Fibroblast of skin of left biceps (primary cell): ENCODE measurements around the gene MYO5B.
"Not testable (repeated sequence)": the region's sequence is repeated elsewhere in the genome, so short reads cannot be mapped to it uniquely, and the experiment has no call there.

Experiments used
- DNase-seq, 2 experiments: peaks; one replicate each; pipeline ENCODE4 v3.0.0-alpha.2; 2013; ENCODE audit warnings: low read depth in 2 of 2

The MYO5B gene

DNA sequence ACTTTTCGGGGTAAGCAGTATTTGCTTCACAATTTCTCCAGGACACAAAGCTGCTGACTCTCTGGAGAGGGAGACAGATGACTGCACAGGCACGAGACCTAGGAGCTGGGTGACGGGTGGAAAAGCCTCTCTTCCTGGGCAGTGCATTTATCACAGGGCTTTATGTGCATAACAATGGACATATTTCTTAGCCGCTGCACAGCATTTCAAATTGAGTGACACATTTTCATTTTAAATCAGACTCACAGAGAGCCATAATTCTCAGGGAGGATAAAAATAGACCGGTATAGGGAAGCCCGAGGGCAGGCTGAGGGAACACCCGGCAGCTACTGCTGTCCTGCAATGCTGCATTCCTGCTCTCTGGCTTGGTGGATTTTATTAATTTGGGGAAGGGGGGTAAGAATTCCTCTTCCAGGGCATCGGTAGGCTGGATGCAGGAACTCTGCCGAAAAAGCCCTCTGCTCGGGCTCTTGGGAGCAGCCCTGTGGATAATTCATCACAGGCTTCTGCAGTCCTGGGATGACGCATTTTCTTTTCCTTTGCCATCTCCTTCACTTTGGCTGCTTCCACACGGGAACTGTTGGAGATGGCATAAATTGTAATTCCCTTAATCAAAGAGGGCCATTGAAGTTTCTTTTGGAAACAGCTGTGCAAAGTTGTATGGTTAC, 273.5 kb downstream of the MYO5B start:
- no peak for DNase-seq

DNA sequence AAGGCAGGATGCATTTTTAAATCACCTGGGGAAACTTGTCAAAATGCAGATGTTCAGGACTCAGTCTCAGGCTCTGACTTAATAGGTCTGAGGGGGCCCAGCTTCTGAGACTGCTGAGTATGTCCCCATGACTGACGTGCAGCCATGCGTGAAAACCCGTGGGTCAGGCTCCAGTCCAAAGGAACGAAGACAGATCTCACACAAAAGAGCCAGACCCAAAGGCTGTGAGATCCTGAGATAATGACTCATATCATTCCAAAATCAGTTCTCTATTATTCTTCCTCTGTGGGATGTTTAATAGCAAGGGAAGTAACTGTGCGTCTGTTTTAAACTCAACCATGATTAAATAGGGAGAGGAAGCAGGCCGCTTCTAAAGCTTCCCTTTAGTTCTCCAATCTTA, 274.2 kb downstream of the MYO5B start:
- peak; percentile 5 to 10 for DNase-seq

DNA sequence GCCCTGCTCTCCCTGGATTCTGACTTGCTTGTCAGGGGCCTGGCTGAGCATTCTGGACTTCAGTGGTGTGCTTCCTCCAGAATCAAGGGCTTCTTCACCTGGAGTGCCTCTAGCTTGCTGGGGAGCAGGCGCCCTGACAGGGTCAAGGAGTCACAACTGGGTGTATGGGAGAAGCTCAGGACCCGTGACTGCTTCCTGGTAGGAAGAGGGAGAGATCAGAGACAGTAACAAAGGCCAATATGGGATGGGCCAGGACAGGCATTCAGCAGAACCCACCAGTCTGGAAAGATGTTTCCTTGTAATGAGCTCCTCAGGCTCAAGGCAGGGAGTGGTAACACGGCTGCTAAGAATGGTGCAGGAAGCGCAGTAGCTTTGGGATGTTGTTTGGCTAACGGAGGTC, 277.2 kb downstream of the MYO5B start:
- DNase-seq, result no peak

DNA sequence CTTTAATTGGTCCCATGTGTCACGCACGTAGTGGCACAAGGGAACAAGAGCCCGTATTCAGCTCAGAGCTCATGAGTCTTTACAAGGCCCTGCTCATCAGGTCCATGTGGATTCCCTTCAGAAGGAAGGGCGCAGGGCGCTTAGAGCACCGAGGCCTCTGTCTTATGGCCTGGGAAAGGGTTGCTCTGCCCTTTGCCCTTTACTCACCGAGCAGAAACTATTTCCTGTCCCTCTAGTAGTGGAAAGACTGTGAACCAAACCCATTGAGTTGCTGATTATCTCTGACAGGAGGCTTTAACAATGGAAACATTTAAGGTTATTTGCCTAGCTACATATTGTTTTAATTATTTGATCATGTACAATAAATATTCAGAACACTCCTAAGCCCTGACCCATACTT, 279.6 kb downstream of the MYO5B start:
- no peak for DNase-seq

DNA sequence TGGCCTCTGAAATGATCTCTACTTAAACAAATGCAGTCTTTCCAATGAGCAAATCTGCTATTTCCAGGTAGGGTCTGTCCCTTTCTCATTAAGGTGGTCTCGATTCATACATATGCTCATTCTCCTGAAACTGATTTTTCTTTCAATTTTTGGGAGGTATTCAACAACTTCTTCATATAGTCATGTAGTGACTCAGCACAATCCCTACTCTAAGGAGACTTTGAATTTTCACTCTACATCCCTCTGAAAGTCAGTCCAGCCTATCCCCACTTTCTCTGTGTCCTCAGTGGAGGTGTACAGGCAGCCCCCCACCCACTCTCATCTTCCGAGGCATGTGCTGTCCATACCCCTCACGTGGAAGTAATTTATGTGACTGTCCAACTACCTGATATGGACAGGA, 281.7 kb downstream of the MYO5B start:
- DNase-seq, result no peak

DNA sequence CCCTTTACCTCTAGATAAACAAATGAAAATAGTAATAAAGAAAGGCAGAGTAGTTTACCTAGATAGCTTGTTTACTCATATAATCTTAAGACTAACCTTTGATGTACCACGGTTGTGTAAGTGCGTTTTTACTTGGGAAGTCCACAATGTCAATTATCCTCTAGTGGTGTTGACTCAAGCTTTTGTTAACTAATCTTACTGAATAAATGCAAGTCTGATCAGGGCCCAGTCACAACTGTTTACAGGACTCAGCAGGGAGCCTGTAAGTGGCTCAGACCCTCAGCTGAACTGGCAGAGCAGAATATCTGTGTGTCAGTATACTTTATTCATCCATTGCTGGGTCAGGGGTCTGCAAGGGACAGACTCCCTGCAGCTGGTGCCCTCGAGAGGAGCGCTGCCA, 283.5 kb downstream of the MYO5B start:
- DNase-seq, result no peak

DNA sequence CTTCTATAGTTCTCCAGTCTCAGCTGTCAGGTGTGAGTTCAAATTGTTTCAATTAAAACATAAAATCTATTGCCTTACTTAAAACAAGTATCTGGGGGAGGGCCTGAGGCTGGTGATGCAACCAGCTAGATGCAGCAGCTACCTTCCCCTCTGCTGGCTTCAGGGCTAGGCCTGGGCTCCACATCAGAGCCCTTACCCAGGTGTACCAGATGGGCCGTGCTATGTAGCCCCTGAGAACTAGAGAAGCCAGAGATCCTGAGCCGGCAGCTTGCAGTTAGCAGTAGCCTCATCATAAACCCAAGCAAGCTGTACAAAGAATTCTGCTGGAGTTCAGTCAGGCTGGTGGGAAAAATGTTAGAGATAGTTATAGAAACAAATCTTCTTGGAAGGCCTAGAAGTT, 284.0 kb downstream of the MYO5B start:
- no peak for DNase-seq

DNA sequence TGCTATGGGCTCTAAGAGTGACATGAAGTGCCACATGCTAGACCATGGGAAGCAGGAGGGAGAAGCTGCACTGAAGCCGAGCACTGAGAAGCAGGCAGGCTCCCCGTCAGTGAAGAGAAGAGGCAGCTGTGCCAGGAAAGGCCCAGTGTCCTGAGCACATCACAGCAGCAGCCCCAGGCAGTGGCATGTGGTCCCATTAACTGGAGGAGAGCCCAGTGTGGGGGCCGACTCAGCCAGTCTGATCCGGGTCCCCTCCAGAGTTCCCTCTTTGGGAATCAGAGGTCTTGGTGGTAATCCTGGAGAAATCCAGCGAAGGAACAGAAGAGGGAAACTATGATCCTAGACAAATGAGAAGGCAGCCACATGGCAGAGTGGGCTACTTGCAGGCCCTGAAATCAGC, 284.9 kb downstream of the MYO5B start:
- no peak for DNase-seq

DNA sequence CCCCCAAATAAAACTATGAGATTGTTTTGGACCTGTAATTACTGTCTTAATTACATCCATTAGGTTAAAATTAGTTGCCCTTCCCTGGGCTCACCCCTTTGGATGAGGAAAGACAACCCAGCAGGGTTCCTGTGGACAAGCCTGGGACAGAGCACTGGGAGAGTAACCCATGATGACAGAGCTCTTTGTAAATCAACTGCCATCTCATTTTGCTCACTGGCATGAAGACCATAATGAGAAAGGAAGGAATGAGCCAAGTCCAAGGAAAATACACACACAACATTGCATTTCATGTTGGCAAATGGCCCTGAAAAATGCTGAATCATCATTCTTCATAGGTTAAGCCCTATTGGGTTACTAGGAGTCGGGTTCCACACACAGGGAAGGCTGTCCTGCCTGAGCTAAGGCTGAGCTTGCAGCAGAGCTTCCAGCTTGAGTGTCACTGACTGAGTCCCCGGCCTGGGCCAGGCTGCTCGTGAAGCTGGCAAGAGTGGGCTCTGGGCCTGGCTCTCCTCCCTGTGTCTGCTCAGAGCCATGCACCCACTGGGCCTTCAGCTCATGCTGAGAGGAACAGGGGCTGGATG, 287.5 kb downstream of the MYO5B start:
- DNase-seq, result no peak

DNA sequence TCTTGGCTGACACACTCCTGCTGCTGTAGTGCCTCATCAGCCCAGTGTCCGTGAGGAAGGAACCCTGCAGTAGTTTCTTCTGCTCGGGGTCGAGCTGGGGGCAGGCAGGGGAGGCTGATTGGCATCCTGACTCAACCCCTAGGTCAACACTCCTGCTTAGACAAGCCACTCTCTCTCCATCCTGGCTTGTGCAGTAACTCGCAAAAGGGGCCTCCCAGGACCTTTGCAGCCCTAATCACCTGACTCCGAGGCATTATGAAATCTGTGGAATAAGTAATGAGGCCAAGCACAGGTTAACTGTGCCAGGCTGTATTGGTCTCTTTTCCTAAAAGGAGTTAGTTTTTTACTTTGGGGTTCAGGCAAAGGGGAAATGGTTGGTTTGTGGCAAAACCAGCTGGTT, 289.2 kb downstream of the MYO5B start:
- no peak for DNase-seq

DNA sequence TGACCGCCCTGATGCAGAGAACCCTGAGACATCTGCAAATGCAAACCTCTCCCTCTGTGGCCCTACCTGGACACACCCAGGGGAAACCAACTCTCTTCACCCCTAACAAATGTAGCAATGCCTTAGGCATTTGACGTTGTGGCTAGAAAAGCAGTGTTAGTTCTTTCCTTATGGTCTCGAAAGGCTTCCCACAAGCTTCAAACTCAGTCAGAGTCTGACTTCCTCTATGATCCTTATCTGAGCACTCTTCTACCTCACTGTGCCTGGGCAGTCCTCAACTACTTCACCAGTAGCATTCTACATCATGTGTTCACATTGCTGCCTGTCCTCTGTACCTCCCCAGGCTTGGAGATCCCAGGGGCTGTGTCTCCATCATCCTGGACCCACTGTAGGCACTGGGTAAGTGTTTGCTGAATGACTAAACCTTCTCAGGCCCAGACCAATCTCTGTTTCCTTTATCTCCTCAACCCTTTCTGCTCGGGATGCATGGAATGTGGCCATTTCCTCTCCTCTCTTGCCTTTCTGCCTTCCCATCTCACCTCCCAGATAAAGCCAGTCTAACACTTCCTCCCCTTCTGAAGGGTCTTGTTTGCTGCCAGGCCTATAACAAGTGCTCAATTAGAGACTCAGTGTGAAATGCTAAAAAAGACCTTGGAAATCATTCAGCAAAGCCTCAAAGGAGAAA, 289.9 kb downstream of the MYO5B start:
- DNase-seq, result no peak

DNA sequence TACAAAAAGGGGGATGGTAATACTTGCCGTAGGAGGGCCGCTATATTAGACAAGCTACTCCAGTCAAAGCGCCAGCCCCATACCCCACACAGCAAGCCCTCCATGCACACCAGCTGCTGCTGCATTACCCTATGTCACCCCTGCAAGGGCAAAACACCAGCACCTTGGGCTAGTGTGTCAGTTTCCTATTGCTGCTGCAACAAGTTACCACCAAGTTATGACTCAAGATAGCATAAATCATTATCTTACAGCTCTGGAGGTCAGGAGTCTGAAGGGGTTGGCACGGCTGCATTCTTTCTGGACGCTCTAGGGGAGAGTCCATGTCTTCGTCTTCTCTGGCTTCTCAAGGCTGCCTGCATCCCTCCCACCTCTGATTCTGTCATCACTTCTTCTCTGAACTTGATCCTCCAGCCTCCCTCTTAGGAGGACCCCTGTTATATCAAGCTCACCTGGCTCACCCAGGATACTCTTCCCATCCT, 293.0 kb downstream of the MYO5B start:
- DNase-seq, result no peak

DNA sequence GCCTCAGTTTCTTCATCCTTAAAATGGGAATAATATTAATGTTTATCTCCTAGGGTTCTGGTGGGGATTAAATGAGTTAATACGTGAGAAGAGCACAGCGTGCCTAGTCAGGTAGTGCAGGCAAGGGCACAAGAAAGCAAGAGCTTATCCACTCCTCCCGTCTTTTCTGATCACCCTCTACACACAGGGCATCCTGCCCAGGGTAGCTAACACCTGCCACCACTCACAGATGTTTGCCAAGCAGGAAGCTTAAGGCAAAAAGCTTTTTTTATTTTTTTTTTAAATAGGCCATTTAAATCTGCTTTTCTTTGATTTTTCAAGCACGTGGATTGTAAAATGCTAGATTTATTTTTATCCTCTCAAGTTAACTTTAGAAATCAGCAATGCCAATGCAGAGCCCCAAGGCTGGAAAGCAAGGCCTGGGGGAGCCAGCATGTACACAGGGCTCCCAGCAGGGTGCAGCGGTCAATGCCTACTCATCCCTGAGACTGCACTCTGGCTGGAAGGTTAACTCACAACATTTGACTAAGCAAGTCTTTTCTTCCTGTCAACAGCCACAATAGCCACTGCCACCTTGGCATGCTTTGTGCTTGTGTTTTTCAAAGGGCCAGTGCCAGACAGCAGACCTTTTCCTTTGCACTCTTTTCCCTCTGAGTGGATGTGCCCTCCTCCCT, 295.2 kb downstream of the MYO5B start:
- no peak for DNase-seq

DNA sequence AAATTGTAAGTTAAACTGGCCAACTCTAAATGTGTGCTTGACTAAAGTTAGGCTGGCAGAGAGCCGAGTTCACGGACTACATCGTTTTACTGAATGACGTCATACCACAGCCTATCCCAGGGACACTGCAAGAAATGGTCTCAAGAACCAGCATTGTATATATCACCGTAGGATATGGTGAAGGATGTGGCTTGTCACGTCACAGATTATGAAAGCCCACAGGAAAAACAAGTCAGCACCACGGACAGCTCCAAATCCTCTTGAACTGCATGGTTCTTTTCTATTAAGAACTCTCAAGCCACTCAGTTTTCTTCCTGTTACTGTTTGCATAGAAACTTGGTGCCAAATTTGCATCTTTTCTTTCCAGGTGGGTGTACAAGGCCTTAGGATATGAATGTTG, 296.5 kb downstream of the MYO5B start:
- peak; percentile 22 to 26 for DNase-seq

DNA sequence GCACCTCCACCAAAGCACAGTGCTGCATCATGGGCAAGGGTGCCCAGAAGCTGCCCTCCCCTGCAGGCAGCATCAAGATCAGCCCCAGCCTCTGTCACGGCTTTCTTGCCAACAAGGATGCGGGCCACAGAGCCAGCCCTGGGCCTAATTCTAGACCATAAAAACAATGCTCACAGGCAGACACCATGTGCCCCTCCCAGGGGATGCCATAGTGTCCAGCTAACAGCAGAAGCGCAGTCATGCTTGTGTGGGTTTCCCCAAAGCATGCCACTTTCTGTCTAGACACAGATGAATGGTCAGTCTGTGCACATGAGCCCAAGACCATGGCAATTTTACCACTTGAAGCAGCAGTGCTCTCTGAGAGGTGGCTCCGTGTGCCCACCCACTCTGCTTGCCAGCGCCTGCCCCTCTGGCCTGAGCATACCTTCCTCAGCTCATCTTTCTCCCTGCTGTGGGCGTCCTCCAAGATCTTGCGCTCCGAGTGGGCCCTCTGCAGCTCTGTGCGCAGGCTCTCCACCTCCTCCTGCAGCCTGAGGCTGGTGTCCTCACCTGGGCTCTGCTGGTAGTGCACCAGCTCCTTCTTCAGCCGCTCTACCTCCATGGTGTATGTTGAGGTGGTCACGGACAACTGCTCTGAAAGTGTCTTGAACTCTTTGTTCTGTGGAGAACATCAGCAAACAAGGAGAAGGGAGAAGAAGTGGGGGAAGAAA, 300.3 kb downstream of the MYO5B start:
- no peak for DNase-seq

DNA sequence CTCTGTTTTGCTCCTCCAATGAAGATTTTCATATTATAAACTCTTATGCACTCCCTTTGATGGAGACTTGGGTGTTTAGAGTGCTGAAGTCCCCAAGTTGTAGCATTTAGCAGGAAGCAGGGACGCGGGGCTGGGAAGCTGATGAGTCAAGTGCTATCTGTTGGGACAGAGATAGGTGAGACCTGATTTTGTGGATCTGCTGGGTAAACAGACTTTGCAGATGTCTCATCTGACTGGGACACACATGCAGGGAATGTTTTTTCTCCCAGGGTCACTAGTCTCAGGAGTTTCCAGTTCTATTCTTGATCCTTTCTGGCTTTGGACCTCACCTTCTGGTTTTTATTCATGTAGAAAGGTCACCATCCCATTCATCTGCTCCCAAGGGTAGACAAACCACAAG, 301.9 kb downstream of the MYO5B start:
- DNase-seq, result no peak

DNA sequence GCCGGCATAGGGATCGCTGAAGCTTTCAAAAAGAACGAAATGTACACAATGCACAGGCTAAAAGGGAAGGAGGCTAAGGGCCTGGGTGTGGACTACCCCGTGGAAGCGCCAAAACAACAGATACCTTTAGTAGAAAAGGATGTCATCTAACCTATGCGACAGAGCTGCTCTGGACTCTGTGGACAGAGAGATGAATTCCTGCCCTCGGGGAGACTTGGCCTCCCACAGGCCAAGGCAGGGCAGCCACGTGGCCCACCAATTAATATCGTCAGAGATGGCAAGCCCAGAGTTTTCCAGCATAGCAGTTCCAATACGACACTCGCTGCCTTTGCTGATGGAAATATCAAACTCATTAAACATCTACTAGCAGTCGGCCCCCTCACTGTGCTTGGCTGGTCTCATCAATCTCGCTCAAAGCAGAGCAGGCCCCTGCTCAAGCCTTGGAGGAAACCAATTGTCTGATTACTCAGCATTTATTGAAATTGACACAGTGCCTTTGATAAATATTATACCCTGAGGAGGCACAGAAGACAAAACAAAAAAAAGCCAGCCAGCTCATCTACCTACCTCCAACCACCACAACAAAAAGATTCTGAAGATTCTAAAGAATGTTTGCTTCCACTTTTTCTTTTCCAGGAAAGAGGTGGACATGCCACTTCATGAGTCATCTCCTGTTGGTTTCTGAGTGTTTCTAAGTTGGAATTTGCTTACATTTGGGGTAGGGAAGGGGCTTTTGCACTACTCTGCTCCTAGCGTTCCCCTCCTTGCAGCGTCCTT, 302.6 kb downstream of the MYO5B start:
- no peak for DNase-seq

DNA sequence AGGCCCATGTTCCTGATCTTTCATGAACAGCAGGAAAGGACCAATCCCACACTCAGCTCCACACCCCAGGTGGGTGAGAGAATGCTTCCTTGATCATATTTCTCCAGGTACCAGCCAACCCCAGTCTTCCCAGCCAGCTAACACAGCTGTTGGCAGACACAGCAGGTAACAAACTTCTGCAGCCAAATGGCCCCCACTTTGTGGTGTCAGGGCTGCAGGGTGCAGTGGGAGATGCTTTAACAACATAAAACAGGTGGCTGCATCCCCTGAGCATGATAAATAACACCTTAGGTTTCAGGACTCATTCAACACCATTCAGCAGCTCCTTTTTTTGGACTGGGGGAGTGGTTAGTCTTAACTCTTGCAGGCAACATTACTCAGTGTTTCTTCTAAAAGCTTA, 304.9 kb downstream of the MYO5B start:
- no peak for DNase-seq

DNA sequence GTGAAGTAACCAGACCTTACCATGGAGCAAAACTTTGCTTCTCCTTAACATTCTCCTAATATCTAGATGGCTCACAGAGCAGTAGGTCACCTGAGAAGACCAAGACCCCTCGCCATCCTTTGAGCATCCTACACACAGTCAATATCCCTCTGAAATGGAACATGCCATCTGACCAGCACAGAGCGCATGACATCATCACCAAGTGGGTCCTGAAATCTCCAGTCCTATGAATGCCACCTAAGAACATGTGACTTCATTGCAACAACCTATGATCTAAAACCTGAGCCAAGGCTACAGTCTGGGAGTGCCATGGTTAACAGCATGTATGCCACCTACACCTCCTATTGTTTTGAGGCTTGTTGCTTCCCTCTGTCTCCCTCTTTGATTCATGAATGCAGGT, 305.4 kb downstream of the MYO5B start:
- not testable (repeated sequence) for DNase-seq

DNA sequence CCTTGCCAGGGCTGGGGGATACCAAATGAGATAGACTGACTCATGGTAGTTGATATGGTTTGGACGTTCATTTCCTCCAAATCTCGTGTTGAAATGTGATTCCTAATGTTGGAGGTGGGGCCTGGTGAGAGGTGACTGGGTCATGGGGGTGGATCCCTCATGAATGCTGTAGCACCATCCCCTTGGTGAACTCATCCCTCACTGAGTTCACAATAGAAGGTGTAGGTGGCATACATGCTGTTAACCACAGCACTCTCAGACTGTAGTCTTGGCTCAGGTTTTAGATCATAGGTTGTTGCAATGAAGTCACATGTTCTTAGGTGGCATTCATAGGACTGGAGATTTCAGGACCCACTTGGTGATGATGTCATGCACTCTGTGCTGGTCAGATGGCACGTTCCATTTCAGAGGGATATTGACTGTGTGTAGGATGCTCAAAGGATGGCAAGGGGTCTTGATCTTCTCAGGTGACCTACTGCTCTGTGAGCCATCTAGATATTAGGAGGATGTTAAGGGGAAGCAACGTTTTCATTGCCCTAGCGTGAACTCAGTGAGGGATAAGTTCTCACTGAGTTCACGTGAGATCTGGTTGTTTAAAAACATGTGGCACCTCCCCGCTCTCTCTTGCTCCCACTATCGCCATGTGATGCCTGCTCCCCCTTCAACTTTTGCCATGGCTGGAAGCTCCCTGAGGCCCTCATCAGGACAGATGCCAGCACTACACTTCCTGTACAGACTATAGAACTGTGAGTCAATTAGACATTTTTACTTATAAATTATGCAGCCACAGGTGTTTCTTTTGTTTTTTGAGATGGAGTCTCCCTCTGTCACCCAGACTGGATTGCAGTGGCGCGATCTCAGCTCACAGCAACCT, 307.8 kb downstream of the MYO5B start:
- no peak for DNase-seq
